Measurements from ENCODE around the gene MKNK1. TPM values are rescaled to one million over a fixed set of nuclear protein-coding genes. Genes with fewer than 3 reads are reported as not detected.

MKNK1 gene
- total RNA-seq, 4 donors from 2014 or later: 23.0 to 42.1 (median 34.5) TPM

GRCh38 chr1:46568461-46568891, 35.6 kb downstream of the MKNK1 start:
- no peak for TF ChIP-seq POLR2A (IDR thresholded peaks at IDR 0.05)
- TF ChIP-seq POLR2AphosphoS5 (IDR thresholded peaks at IDR 0.05): no peak
- no peak for TF ChIP-seq EP300 (IDR thresholded peaks at IDR 0.05)
- no peak for TF ChIP-seq CTCF (IDR thresholded peaks at IDR 0.05)
- Histone ChIP-seq H3K36me3 (peaks cover 0 to 60% of the 10 kb centered on the region in 2 donors), H3K27ac (peak overlapping the region in 1 of 4 donors; percentile 53), H3K4me1 (peaks cover 0 to 41% (median 10%) of the 10 kb centered on the region in 3 donors), H3K4me3 (no peak overlapping the region), H3K9me3 (no peaks in the 10 kb centered on the region), H3K27me3 (no peaks in the 10 kb centered on the region)
- ATAC-seq: no peak
- 76 to 91% methylated on average over 6 of the region's 6 CpGs for WGBS, 2 donors (ENCODE audit: low coverage in 1 of 2)

- H3K4me3 ChIP-seq: no peak overlapping the region
- H3K27me3 ChIP-seq: no peaks in the 10 kb centered on the region
- H3K27ac ChIP-seq: no peak overlapping the region
- H3K36me3 ChIP-seq: peaks cover 0 to 89% of the 10 kb centered on the region in 2 donors
- WGBS, 2 donors (ENCODE audit: low coverage in 1 of 2): 54% methylated on average over 3 of the region's 4 CpGs; no CpG with 5 or more reads in 1 of the 2 donors
- ATAC-seq: no peak
- H3K9me3 ChIP-seq: no peaks in the 10 kb centered on the region
- no peak for TF ChIP-seq EP300 (IDR thresholded peaks at IDR 0.05)
- TF ChIP-seq POLR2AphosphoS5 (IDR thresholded peaks at IDR 0.05): no peak
- no peak for TF ChIP-seq POLR2A (IDR thresholded peaks at IDR 0.05)
- TF ChIP-seq CTCF (IDR thresholded peaks at IDR 0.05): no peak
- peaks cover 0 to 2% (median 0%) of the 10 kb centered on the region in 3 donors for H3K4me1 ChIP-seq
These were observed 40.7 kb downstream of the MKNK1 start for GRCh38 chr1:46563341-46563740.

- H3K9me3 ChIP-seq: no peaks in the 10 kb centered on the region
- H3K4me3 ChIP-seq: no peak overlapping the region
- H3K27me3 ChIP-seq: no peaks in the 10 kb centered on the region
- H3K36me3 ChIP-seq: peaks cover 0 to 90% of the 10 kb centered on the region in 2 donors
- no peak for TF ChIP-seq POLR2A (IDR thresholded peaks at IDR 0.05)
- TF ChIP-seq POLR2AphosphoS5 (IDR thresholded peaks at IDR 0.05): no peak
- no peak for TF ChIP-seq CTCF (IDR thresholded peaks at IDR 0.05)
- TF ChIP-seq EP300 (IDR thresholded peaks at IDR 0.05): no peak
- no peak for ATAC-seq
- no peaks in the 10 kb centered on the region for H3K4me1 ChIP-seq
- no peak overlapping the region for H3K27ac ChIP-seq
- WGBS, 2 donors (ENCODE audit: low coverage in 1 of 2): 88 to 96% methylated on average over 4 to 5 of the region's 15 CpGs
These were observed 41.6 kb downstream of the MKNK1 start for GRCh38 chr1:46562498-46562897.

GRCh38 chr1:46558966-46559365, 45.1 kb downstream of the MKNK1 start:
- Histone ChIP-seq H3K4me1 (no peaks in the 10 kb centered on the region), H3K4me3 (no peak overlapping the region), H3K36me3 (peaks cover 0 to 66% of the 10 kb centered on the region in 2 donors), H3K27me3 (no peaks in the 10 kb centered on the region), H3K27ac (no peak overlapping the region), H3K9me3 (no peaks in the 10 kb centered on the region)
- no peak for ATAC-seq
- no peak for TF ChIP-seq EP300 (IDR thresholded peaks at IDR 0.05)
- TF ChIP-seq POLR2AphosphoS5 (IDR thresholded peaks at IDR 0.05): no peak
- no peak for TF ChIP-seq POLR2A (IDR thresholded peaks at IDR 0.05)
- TF ChIP-seq CTCF (IDR thresholded peaks at IDR 0.05): no peak
- no CpG with 5 or more reads among the region's 8 CpGs for WGBS, 2 donors (ENCODE audit: low coverage in 1 of 2)

- peaks cover 0 to 60% of the 10 kb centered on the region in 2 donors for H3K36me3 ChIP-seq
- WGBS, 2 donors (ENCODE audit: low coverage in 1 of 2): 69 to 72% methylated on average over 4 to 5 of the region's 20 CpGs
- no peak for ATAC-seq
These were observed 45.7 kb downstream of the MKNK1 start for GRCh38 chr1:46558141-46558963.

More at GRCh38 chr1:46558141-46558963, 45.7 kb downstream of the MKNK1 start:
- Histone ChIP-seq H3K27me3 (no peaks in the 10 kb centered on the region), H3K9me3 (no peaks in the 10 kb centered on the region), H3K4me1 (no peaks in the 10 kb centered on the region), H3K4me3 (no peak overlapping the region), H3K27ac (no peak overlapping the region)
- TF ChIP-seq POLR2A (IDR thresholded peaks at IDR 0.05): no peak
- no peak for TF ChIP-seq EP300 (IDR thresholded peaks at IDR 0.05)
- no peak for TF ChIP-seq POLR2AphosphoS5 (IDR thresholded peaks at IDR 0.05)
- no peak for TF ChIP-seq CTCF (IDR thresholded peaks at IDR 0.05)
